SK-N-DZ (cell line): ENCODE measurements around the gene SNX8.
"Not testable (repeated sequence)": the region's sequence is repeated elsewhere in the genome, so short reads cannot be mapped to it uniquely, and the experiment has no call there.

Experiments used
- DNase-seq: peaks from one replicate; pipeline ENCODE4 v3.0.0-alpha.2; 2015; ENCODE audit warnings: low spot score

Gene SNX8

DNA sequence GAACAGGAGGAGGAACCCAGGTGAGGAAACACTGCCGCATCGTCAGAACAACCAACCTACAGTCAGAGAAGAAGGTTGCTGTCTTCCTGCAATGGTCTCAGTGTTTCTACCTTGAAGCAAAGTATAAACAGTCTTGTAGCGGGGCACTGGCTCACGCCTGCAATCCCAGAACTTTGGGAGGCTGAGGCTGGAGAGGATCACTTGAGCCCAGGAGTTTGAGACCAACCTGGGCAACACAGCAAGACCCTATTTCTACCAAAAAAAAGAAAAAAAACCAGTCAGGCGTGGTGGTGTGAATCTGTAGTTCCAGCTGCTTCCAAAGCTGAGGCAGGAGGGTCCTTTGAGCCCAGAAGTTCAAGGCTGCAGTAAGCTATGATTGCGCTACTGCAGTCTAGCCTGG is 23.4 kb downstream of the SNX8 start:
- DNase-seq: no peak

DNA sequence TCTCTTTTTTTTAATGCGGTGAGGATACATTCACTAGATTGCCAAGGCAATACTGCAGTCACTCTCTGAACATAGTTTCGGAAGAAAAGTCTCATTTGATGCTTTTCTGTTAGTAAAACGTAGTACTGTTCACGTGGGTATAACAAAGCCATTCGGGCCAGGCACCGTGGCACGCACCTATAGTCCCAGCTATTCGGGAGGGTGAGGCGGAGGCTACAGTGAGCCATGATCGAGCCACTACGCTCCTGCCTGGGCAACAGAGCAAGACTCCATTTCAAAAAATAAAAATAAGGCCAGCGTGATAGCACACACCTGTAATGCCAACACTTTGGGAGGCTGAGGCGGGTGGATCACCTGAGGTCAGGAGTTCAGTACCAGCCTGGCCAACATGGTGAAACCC is 24.6 kb downstream of the SNX8 start:
- DNase-seq: no peak

DNA sequence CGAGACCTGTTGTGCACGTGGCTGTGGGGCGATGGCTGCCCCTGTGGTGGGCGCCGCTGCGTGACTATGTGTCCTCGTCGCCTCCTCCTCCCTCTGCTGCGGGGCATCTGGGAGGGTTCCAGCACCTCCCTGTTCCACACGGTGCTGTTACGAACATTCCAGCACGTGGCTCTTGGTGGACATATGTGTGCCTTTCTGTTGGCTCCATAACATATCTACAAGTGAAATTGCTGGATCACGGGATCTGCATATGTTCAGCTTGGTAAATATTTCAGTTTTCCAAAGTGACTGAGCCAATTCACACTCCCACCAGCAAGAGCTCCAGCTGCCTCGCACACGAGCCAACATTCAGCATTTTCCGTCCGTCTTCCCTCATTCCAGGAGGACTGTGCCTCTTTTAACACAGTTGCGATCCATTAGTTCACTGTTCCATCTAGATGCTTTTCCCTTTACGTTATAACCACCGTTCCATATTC is 25.1 kb downstream of the SNX8 start:
- no peak for DNase-seq

DNA sequence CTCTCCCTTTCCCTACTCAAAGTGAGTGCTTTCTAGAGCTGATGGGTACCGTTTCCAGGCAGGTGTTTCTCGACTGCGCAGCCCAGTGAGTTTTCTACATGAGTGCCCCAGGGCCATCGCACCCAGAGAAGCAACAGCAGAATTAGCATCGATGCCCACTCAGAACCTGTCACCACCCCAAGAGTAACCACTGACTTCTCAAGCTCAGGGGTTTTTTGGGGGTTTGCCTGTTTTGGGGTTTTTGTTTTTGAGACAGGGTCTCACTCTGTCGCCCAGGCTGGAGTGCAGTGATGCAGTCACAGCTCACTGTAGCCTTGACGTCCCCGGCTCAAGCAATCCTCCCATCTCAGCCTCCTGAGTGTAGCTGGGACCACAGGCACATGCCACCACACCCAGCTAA is 25.7 kb downstream of the SNX8 start:
- no peak for DNase-seq

DNA sequence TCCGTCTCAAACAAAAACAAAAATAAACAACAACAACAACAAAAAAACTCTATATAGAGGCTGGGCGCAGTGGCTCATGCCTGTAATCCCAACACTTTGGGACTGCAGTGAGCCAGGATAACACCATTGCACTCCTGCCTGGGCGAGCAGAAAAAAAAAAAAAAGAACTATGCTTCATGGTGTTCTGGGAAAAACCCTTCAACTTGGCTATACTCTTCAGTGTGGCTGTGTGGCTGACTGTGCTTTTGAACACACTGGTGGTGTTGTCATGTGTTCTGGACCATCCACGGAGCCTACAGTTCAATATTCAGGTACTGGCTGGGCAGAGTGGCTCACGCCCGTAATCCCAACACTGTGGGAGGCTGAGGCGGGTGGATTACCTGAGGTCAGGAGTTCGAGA is 26.5 kb downstream of the SNX8 start:
- no peak for DNase-seq

DNA sequence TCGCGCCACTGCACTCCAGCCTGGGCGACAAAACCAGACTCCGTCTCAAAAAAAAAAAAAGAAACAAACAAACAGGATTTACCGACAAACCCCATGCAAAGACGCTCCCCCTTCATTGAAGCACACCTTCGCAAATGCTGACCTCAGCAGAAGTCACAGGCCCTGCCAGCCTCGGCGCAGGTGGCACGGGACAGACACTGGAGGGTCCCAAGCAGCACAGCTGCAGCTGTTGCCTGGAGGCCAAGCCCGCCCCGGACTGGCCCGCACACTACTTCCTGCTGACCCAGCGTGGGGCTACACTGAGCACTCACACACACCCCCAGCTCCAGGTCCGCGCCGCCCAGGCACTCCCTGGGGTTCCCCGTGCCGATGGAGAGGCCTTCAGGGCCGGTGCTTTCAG is 31.2 kb downstream of the SNX8 start:
- no peak for DNase-seq

DNA sequence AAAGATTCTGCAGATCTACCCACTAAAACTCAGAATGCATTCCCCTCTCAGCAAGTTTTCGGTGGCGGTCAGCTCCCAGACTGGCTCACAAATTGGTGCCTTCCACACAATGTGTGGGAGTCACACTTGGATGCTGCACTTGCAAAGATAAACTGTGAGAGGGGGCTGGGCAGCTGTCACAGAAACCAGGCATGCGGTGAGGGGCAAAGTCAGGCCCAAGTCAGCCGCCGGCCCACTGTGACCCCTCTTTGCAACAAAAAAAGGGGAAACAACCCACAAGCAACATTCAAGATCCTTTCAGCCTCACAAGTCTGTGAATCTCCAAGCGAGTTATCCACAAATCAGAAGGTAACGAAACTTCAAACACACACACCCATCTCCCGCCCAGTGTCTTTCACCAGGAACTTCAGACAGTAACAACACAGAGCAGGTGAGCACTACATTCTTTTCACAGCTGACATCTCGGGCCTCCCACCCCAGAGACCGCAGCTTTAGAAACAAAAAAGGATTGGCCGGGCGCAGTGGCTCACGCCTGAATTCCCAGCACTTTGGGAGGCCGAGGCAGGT is 32.0 kb downstream of the SNX8 start:
- no peak for DNase-seq

DNA sequence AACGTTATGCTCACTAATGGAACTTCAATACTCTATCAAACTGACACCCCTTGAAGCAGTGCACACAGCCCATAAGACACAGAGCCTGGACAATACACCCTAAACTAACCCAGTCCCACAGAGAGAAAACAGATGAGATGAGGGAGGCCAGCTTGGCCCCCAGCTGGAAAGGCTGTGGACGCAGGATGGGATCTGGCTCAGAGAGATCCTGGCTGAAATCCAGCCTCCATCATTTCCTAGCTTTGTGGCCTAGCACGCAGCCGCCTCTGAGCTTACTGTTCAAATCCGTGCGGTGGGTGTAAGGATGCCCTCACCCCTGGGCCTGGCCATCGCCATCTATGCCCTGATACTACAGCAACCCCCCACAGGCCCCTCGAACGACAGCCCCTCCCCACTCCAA is 32.7 kb downstream of the SNX8 start:
- no peak for DNase-seq

DNA sequence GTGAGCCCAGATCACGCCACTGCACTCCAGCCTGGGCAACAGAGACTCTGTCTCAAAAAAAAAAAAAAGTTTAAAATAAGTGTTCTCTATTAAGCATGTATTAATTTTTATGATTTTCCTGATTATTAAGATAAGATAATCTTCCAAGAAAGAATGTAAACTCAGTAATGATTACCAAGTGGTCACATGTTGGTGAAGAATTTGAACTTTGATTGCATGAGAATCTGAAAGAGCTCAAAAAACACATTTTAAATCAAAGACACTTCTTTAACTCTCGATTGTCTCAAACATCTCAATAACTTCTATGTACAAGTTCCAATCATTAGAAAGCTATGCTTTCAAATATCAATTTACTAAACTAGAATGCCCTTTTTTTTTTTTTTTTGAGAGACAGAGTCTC is 33.8 kb downstream of the SNX8 start:
- no peak for DNase-seq

DNA sequence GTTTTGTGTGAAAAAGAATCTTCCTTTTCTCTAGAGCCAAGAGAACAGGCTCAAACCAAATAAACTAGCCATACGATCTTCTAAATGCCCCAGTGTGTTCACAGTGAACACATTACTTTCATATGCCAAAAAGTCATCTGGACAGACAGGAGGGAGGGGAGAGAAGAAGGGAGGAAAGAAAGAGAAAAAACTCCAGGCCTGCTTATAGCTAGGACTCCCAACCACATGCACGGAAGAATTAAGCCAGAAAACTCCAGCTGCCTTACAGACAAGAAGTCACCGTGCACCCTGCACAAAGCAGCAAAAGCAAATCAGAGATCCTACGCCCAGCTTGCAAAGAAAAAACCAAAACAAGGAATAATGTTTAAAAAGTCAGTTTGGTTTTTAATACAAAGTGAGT is 34.3 kb downstream of the SNX8 start:
- DNase-seq: no peak

DNA sequence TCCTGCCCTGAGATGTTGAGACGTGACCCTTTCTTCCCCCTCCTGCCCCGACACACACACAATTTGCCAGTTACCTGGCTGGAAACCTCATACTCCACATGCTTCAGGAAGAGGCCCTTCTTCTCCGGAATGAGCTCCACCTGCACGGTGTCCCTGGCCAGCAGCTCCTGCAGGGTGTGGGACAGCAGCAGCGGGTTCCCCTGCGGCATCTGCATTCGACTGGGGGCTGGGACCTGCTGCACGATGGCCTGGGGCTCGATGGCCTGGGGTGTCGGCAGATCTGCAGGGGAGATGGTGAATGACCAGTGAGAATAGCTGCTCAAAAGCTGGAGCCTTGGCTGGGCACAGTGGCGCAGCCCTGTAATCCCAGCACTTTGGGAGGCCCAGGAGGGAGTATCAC is 36.2 kb downstream of the SNX8 start:
- no peak for DNase-seq

DNA sequence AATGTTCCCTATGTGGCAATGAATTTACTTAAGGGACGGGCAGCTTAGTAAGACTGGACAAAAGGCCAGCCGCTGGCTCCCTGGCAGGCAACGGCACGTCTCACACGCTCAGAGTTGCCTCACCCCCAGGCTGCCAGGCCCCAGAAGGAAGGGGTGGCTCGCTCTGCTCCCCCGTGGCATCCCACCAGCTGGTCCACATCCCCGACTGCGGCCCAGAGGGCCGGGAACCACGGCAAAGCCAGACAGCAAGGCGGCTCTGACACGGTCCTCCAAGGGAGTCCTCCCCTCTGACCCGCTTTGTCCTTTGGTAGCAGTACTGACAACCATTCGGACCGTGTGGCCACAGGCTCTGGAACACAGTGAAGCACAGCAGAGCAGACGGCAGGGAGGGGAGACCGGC is 38.1 kb downstream of the SNX8 start:
- DNase-seq: no peak

DNA sequence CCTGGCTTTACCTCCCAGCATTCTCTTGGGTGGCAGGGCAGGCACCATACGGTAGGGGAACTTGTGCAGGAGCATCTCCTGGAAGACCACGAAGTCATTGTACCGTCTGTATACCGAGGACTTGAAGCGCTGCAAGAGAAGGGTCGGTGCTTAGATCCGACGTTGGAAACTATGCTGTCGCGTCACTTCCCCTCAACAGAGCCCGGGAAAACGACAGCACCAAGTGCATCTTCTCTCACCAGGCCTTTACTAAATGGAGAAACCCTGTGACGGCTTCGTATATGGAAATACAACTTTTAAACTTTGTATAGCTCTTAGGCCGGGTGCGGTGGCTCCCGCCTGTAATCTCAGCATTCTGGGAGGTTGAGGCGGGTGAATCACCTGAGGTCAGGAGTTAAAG is 39.1 kb downstream of the SNX8 start:
- no peak for DNase-seq

DNA sequence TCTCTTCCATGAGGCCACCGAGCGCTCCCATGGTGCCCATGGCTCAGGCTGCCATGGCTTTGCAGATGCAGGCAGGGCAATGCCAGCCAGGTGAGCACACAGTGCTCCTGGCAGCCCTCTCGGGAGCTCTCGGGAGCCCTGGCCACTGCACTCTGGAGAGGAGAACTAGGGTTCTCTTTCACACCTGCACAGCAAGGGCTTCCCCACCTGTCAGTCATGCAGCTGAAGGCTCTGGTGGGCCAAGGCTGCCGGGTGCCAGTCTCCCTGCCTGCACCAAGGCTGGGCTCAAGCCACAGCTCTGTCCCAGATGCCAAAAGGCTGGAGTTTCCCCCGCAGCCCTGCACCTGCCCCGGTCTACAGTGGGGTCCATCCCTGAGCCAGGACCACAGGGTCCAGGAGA is 39.6 kb downstream of the SNX8 start:
- DNase-seq: no peak

DNA sequence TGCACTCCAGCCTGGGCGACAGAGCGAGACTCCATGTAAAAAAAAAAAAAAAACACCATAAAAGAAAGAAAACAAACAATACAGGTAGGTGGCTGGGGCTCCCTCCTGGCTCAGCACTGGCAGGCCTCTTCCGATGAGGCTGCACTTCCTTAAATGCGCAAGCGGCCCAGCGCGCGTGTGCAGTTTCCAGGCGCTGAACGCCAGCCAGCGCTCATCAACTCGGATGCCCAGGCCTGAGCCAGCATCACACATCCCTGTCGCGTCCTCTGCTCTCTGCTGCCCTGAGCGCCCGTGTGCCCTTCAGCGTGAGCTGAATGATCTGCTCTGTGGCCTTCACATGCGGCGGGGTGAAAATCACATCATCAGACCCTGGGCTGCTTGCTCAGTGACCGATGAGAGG is 40.4 kb downstream of the SNX8 start:
- no peak for DNase-seq

DNA sequence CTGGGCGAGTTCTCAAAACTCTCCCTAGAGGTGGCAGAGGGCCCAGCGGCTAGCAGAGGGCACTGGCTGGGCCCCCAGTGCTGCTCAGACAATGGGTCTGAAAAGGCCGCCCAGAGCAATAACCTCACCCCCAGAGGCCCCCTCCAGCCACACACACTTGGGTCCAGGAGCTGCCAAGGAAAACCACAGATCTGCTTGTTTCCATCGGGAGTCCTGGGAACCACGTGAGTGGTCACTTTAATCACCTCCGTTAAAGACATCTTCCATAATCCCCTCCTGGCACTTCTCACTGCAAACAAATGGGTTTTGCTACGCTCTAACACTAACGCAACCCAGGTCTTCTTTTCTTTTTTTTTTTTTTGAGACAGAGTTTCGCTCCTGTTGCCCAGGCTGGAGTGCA is 42.2 kb downstream of the SNX8 start:
- DNase-seq: no peak

DNA sequence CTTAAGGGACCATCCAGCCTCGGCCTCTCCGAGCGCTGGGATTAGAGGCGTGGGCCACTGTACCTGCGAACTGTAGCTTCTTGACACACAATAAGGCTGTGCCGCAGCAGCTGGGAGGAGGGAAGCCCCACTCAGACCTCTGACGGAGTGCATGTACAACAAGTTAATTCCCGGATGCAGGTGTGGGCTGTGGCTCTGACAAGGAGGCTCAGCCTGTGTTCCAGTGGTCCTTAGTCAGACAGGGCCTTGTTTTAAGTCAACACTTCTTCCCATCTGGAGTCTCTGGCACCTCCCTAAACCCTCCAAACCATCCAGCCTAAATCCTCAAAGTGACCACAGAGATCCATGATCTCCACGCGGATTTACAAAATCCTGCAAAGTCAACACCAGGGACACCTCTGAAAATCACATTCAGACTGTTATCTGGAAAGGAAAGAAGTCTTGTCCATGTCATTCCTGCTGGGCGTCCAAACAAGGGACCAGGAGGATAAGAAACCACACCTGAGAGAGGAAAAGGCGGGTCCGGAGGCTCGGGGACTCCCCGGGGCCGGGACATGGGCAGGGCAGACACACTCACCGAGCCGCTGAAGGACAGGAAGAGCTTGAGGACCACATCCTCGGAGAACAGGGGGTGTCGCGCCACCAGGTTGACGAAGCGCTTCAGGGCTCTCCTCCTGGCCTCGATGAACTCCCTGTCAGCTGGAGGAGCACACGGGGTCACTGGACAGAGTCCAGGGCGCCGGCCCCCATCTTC is 42.8 kb downstream of the SNX8 start:
- no peak for DNase-seq

DNA sequence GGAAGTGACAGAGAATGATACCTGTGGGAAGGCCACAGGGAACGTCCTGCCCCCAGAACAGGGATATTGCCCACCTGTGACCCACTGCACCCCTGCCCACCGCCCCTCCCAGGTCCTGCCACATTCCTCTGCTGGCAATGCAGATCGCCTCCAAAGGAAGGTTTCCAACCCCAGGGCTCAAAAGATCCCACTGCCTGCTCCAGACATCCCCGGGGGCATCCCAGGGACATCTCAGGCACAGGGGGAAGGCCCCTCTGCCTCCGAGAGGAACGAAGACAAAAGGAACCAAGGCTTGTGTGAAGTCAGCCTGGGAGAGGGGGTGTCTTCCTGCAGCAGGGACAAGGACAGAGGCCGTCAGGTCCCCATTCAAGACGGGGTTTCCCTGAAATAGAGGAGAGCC is 43.7 kb downstream of the SNX8 start:
- no peak for DNase-seq

DNA sequence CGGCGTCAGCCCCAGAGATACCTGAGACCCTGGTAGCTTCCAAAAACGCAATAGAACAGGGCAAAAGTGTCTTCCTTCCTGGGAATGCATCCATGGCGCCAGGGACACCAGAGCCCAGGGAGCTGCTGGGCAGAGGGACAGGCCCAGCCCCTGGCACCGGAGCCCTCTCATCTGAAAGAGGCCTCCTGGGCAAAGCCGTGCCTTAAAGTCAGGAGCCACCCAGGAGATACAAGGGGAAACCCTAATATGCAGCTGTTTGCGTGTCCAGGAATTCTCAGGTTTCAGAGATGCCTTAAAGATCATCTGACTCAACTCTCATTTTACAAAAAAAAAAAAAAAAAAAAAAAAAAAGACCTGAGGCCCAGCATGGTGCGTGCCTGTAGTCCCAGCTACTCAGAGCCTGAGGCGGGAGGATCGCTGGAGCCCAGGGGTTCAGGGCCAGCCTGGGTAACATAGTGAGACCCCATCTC is 44.2 kb downstream of the SNX8 start:
- no peak for DNase-seq

DNA sequence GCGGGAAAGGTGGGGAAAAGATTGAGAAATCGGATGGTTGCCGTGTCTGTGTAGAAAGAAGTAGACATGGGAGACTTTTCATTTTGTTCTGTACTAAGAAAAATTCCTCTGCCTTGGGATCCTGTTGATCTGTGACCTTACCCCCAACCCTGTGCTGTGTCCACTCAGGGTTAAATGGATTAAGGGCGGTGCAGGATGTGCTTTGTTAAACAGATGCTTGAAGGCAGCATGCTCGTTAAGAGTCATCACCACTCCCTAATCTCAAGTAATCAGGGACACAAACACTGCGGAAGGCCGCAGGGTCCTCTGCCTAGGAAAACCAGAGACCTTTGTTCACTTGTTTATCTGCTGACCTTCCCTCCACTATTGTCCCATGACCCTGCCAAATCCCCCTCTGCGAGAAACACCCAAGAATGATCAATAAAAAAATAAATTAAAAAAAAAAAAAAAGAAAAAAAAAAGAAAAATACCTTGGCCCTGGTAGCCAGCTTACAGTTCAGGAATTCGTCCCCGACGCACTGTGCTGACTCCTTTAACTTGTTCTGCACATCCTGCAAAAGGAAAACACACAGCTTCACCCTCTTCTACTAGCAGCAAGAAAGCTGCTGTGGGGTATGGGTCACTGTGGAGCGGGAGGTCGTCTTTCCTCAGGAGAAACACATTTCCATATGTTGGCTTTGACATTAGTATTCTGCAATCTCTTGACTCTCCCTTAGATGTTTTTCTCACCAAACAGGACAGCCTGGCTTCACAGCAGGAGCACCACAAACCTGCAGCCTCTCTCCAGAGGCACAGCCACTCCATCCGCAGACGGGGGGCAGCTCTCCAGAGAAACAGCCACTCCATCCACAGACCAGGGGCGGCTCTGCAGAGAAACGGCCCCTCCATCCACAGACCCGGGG is 44.9 kb downstream of the SNX8 start:
- not testable (repeated sequence) for DNase-seq

DNA sequence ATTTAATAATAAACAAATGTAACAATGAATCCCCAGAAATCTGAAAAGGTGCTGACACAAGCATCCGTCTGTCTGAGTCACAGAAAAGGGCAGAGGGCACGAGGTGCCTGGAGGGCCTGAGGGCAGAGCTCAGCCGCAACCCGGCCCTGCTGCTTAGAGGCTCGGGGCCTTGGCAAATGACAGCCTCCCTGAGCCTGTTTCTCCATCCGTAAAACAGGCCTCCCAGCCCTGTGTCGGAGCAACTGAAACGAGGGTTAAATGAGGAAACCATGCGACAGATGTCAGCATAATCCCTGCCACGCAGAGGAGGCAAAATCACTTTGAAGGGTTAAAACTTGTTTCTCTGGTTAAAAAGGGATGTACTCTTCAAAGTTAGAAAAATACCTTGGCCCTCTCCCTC is 47.3 kb downstream of the SNX8 start:
- no peak for DNase-seq

DNA sequence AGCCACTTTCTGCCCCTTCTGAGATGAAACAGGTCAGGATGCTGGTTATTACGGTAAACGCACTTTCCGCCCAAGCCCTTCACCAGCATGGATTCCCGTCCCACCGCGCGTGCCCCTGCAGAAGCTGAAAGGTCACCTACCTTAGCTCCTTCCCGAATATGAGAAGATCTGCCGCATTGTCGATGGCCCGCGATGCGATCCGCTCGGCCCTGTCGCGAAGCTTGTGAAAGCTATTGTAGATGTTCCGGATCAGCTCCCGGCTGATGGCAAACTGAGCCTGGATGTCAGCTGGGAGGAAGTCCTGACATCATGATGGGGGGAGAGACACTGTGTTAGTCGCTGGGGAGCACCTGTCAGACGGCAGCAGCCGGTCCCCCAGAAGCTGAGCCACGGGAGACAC is 50.1 kb downstream of the SNX8 start:
- DNase-seq: no peak

DNA sequence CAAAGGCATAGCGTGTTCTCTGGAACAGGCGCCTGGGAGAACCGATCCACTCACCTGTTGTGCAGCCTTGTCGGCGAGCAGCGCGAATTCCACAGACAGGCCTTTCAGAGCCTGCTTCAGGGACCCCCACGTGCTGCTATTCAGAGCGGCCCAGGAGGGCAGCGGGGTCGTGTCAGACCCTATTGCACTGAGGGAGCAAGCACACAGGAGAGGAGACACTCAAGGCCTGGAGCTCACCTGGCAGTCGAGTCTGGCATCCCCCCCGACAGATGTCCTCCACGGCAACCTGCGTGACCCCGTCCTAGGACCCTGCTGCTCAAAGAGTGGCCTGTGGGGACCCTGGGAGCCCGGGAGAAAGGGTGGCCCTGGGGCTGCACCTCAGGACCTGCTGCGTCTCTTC is 51.1 kb downstream of the SNX8 start:
- DNase-seq: no peak
